Left hindlimb (tissue), 1 donor: Measurements from ENCODE around the gene CHCHD4.

ENCODE experiments used
- DNase-seq: peaks from one replicate; pipeline ENCODE4 v3.0.0-alpha.2; 2018

Gene CHCHD4

DNA sequence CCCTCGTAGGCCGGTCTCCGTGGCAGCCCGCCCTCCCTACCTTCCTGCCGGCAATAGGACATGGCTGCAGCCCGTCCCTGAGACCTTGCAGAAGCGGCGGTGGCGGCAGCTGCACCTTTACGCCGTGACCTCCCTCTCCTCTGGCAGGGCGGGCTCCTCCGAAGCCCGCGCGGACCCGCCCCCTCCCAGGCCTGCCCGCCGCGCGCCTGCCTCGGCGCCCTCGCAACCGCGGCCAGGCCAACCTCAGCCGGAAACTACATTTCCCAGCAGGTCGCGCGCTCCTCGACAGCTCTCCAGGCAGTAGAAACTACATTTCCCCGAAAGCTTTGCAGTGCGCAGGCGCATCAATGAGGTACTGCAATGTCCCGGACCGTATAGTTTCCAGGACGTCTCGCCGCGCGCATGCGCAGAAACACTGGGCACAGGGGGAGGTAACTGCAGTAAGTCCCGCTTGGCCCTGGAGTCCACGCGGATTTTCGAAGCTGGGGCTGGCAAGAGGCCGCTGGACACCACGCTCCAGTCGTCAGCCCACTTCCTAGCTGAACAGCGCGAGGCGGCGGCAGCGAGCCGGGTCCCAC, at the start of gene CHCHD4, which contains the start of gene TMEM43:
TSS of gene CHCHD4 (minus strand) at position 256 of the 578 bp plus-strand sequence. CDS start at position 62, 194 bp downstream.
TSS of gene TMEM43 (plus strand) at position 438 of the 578 bp plus-strand sequence. CDS start 142 bp downstream, outside the sequence.
- peak; percentile 99 for DNase-seq

DNA sequence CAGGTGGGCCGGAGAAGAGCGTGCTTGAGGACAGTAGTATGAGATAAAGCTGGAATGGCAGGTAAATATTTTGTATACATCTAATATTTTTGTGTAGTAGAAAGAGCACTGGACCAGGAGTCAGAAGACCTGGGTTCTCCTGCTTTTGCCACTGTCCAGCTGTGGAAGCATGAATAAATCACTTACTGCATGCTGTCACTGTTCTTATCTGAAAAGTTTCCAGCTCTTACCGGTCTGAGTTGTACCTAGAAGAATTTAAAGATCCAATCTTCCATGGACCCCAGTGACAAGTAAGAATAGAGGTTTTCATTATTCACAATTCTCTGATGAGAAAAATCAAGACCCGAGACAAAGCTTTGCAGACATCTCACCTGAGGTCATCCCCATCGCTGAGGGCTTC, 47.8 kb upstream of the CHCHD4 start:
- DNase-seq: no peak

DNA sequence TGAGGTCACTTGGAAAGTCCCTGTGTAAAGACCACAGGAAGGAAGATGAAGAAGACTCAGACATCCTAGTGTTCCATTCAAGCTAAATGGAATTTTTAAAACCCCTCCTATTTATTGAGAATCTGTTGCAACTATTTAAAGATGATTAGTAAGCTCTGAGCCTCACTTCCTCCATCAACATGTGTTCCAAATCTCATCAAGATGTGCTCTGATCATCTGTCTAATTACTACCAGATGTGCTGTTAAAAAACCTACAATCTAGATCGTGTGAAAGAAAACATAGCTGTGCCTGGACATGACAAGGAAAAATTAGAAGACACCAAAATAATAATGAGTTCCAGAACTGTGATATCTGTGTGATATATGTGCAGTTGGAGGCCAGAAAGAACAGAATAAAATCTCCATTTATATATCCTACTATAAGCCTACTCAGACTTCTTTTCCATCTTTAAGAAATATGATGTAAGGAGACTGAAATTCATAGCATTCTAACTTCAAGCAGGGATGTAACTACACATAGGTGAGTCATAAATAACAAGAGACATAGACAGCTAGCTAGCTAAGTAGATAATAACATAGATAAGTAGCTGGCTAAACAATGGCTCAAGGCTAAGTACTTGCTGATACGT, 46.0 kb upstream of the CHCHD4 start:
- DNase-seq: no peak

DNA sequence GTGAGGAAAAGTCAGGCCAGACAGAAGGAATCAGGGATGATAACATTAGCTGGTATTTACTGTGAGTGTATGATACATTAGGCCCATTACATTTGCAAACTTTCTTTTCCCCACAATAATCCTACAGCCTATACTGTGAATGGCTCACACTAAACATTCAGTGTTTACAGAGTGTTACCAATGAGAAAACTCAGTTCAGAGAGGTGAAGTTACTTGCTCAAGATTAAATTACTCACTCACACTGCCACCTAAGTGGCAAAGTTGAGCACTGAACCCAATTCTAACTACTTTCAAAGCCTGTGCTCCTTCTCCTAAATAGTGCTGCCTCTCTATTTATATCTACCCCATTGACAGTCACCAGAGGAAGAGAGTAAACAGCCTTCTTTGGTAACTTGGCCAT, 45.2 kb upstream of the CHCHD4 start:
- DNase-seq: no peak

DNA sequence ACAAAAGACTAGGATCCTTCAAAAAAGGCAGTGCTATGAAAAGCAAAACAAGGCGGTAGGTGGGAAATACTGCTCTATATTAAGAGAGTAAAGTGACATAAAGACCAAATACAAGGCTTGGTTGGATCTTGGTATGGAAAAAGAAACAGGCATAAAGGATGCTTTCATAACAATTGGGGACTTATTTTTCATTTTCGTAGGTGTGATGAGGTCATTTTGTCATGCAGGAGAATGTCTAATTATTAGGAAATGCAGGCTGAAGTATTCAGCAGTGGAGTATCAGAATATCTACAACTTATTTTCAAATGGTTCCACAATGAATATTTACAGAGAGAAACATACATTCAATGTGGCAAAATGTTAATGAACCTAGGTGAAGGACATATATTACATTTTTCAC, 44.8 kb upstream of the CHCHD4 start:
- DNase-seq: no peak

DNA sequence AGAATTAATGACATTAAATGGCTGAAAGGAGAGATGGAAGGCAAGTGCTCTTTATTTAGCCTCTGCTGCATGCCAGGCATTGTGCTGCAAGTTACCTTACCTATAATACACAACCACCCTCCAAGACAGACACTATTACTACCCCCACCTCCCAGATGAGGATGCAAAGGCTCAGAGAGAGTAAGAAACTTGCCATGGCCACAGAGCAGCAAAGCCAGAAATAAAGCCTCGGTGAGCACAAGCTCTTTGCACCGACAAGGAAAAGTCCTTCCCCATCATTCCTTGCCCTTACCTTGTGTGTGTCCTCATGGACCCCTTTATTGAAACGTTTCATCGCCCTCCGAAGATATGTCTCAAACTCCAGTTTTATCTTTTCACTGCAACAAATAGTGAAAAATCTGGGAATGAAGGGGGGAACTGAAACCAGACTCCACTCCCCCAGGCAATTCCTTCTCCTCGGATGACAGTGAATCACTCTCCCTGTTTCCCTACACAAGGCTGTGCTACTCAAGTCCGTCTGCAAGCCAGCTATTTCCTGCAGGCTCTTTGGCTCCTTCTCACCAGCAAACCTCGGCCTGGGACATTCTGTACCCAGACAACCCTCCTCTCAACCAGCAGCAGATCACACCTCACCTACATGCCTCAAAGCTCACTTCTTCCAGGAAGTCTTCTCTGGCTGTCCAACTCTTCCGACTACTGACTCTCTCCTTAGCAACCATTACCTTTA, 42.4 kb upstream of the CHCHD4 start:
- no peak for DNase-seq

DNA sequence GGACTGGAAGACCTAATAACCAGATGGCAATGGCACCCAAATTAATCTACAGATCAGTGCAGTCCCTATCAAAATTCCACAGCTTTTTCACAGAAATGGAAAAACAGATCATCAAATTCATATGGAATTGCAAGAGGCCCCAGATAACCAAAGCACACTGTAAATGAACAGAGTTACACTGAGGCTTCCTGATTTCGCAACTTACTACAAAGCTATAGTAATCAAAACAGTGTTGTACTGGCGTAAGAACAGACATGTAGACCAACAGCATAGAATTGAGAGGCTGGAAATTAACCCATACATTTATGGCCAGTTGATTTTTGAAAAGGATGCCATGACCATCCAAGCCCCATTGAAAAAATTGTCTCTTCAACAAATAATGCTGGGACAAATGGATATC, 37.5 kb upstream of the CHCHD4 start:
- DNase-seq: no peak

DNA sequence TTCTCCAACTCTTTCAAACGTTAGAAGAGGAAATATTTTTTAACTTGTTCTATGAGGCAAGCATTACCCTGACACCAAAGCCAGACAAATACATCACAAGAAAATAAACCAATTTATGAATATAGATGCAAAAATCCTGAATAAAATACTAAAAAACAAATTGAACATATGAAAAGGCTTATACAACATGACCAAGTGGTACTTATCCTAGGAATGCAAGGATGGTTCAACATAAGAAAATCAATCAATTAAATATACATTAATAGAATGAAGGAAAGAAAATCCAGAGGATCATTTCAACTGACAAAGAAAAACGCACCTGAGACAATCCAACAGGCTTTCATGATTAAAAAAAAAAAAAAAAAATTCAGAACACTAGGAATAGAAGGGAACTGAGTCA, 36.6 kb upstream of the CHCHD4 start:
- DNase-seq: no peak

DNA sequence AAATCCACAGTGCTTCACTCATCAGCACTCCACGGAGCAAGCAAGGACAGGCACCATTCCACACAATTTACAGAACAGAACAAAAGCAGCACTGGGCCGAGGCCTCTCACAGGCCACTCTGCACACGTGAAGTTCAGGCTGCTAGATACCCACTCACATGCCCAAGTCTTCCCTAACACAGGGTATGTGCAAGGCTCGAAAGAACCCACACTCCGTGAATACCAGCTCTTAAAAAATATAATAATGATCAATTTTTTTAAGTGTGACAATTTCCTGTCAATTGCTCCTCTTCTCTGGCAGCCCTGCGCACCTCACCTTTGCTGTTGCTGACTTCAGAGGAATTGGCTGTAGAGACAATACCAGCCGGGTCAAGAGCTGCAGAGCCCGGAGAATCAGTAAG, 34.8 kb upstream of the CHCHD4 start:
- DNase-seq: no peak

DNA sequence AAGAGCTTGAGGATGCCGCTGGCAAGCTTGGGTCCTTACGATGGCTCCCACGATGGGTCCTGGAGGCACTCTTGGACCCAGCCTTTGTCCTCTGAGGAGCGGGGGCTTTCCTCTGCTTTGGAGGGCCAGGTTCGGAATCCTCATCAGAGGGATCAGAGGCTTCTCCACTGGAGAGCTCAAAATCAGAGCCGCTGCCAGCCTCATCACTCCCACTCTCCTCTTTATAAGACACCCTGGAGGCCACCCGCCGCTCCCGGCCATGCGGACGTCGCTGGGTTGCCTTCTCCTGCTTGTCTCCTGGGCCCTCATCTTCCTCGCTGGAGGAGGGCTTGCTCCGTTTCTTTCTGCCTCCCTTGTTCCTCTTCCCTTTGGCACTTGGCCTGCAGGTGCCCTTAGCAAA, 33.7 kb upstream of the CHCHD4 start:
- no peak for DNase-seq

DNA sequence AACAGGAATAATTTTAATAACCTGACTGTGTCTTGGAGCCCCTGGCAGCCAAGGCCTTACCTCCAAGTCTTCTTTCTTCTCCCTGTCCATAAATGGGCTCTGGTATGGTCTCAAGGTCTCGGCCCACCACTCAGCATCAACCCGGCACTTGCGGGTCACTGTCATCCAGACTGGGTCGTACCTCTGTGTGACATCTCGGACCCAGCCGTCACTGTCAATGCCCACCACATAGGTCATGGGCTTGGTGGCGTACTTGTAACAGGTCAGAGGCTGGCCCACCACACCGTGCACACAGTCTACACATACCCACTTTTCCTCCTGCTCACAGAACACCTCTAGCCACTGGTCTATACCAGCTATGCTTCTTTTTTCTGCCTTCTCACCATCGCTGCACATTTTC, 33.3 kb upstream of the CHCHD4 start:
- no peak for DNase-seq

DNA sequence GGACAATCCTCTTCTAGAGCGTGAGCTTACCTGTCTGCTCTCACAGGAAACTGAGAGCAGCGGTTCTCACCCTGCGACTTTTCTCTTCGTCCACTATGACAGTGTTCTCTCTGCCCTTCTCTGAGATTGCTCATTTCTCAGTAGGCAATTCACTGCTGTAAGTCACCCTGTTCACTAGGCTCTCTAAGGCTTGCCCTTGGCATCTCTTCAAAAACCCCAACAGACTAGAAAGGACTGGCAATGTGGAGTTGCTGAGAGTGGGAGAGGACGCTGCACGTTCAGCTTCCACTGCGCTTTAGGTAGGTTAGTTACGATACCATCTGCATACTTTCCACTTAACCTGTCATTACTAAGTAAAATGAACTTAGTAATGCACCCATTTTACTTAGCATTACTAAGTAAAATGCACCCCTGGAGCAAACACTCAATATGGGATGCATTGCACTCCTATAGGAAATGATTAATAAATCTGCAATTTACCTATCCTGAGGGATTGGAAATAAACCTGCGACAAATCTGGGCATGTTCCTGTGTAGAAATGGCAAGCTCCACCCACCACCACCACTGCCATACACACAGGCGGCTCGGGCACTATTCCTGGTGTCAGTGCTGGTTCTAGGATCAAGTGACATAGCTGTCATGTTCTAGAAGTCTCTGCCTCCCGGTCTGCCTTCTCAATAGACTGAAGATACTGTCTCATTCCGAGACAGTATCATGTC, 32.3 kb upstream of the CHCHD4 start:
- no peak for DNase-seq

DNA sequence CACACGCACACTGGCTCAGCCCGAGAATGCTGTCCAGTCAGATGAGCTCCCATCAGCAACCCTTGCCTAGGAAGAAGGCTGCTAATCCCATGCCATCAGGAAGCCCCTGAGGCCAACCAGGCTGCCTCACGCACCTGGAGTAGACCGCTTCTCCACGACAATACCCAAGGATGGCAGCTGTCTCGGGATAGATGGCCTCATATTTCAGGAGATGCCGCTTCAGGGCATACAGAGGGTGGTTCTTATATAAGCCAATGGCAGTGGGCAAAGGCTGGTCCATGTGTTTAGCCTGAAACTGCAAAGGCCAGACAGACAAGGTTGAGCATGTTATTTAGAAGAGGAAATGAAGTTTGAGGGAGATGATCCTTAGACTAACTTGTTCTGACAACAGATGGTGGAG, 31.5 kb upstream of the CHCHD4 start:
- no peak for DNase-seq

DNA sequence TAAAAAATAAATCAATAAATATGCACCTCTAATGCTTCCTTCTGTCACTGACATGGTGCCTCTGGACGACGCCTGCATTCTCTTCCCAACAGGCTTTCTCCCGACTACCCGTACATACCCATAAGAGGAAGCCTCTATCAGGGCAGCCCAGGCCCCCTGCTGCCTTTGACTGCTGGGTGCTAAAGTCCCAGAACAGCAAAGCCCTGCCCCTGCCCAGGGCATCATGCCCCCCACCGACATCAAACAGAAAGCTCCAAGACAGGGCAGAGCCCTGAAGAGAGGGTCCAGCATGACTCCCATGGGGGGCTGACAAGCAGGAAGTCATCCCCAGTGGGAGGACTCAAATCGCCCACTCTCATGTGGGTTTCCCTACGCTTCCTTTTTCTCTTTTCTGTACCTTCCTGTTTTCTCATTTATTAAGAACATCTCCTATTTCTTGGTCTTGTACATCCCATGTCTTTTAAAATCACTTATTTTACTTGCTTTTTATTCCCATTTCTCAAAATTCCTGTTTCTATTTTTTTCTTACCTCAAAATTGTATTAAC, 30.3 kb upstream of the CHCHD4 start:
- no peak for DNase-seq

DNA sequence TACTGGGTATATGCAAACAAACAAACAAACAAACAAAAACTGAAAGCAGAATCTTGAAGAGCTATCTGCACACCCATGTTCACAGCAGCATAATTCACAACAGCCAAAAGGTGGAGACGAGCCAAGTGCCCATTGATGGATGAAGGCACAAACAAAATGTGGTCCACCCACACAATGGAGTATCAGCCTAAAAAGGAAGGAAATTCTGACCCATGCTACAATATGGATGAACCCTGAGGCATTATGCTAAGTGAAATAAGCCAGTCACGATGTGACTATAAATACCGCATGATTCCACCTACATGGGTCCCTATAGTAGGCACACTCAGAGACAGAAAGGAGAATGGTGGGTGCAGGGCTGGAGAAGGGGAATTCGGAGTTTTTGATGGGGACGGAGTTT, 29.6 kb upstream of the CHCHD4 start:
- DNase-seq: no peak

DNA sequence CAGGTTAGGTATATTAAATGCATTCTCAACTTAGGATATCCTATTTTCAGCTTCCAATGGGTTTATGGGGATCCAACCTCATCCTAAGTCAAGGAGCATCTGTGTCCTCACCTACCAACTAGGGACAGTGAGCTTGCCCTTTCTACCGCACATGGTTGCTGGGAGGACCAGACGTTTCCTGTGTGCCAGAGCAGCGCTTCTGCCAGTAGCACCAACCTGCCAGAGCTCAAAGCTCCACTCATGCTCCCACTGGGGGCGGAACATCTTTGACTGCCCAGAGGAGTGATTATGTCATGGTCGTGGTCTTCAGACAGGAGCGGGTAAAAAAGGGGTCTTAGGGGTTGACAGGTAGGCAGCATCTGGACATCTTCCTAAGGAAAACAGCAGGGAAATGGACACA, 29.0 kb upstream of the CHCHD4 start:
- no peak for DNase-seq

DNA sequence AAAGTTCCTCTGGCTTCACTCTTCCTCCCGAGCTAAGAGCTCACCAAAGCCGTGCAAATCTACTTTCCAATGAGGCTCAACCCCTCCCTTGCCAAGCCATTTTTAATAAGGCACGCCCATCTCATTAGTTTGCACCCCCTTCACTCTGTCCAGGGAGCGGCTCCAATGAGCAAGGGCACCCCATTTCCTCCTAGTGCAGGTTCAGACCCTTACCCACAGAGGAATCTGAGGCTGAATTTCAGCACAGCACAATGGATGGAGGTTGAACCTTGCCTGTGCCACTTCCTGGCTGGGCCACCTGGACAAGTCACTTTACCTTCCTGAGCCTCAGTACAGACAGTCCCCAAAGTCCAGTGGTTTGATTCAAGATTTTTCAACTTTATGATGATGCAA, 28.3 kb upstream of the CHCHD4 start:
- DNase-seq: no peak

DNA sequence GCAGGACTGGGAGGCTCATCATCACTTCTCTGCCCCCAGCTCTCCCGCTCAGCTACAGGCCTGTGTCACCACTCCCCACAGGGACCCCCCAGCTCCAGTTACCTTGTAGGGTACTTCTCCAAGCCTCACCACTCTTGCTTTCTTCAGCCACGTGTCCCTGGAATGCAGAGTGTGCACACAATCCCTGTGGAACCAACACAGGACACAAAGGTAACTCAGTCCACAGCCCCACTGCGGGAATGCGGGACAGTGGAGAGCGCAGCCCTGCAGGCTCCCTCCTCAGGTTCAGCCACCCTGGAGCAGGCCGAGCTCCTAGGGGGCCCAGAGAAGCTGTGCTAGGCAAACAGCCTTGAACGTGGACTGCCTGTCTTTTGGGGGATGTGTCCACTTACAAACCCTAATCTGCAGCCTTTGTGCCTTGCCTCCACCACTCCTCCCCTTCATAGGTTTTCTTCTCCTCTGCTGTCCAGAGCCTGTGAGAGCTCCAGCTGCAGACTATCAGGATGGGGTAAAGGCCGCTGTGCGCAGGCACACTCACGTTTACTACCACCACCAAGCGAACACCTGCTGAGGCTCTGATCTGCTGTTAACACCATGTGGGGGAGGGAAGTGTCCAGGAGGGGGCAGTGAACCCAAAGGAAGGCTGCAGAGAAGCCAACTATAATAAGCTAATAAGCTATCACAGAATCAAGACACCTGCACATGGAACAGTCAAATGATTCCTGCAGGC, 27.7 kb upstream of the CHCHD4 start:
- no peak for DNase-seq

DNA sequence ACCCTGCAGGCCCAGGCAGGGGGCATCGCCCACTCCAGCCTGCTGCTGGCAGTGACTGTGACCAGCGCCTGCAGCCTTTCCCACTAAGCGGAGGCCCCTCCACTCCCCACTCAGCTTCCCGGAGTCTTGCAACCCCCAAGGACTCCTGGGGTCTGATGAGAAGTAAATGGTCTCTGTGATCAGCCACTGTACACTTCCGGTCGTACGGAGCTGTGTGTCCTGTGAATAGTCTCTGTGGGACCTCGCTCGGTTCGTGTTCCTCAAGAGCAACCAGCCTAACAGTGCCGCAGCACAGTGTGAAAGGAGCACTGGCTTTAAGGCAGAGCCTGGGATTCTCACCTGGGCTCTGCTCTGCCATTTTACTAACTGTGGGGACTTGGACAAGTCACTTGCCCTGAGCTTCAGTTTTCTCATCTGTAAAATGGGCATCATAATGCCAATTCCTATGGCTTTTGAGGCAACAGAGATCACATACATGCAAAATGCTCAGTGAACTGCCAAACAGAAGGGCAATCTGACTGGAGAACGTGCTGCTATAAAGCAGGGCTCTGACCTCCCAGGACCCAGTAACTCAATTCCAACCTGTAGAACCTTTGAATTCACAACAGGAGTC, 26.9 kb upstream of the CHCHD4 start:
- no peak for DNase-seq

DNA sequence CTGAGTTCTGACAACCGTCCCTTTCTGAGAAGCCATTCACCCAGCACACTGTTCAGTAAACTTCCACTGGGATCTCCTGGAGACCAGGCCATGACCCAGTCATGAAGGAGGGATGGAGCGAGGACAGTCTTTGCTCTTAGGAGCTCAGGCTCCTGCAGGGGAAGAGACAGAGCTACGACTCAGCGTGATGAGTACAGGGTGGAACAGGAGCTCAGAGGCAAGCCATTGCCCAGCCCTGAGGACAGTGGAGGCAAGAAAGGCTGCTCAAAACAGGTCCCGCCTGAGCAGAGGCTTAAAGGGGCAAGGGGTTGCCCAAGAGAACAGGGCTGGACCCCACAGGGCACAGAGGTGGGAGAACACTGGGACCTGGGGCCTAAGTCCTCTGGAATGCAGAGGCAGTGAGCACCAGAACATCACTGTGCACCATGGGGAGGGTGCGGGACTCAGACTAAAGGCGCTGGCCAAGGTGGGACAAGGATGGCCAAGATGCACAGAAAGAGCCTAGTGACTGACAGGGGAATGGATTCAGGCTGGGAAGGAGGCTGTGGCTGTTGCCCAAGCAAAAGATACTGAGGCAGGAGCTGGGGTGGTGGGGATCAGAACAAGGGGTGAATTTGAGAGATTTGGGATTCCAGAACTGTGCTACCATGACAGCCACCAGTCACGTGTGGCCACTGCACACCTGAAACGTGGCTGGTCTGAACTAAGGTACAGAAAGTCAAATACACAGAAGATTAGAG, 26.0 kb upstream of the CHCHD4 start:
- DNase-seq: no peak

DNA sequence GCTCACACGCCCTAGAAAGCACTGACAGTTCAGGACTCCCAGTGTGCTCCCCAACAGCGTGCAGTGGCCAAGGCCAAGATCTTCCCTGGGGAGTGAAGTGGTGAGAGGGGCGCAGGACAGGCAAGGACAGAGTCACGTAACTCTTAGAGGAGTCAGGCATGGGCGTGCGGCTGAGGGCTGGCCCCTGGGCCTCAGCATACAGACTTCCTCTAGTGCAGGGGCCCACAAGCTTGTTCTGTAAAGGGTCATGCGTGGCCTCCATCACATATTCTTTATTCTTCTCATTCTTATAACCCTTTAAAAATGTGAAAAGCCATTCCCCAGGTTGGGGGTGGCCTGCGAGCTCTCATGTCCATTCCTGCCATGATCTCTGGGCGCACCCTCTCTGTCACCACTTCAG, 25.4 kb upstream of the CHCHD4 start:
- no peak for DNase-seq
